ENCODE measurements around the gene AGPAT4.
"Not testable (repeated sequence)": the region's sequence is repeated elsewhere in the genome, so short reads cannot be mapped to it uniquely, and the experiment has no call there.

AGPAT4 gene

GRCh38 chr6:161136655-161137054, 137.2 kb downstream of the AGPAT4 start:
- DNase-seq, result no peak

GRCh38 chr6:161135695-161136591, 137.9 kb downstream of the AGPAT4 start:
- no peak for DNase-seq

- DNase-seq, result no peak
Measured at GRCh38 chr6:161134550-161135298, 139.1 kb downstream of the AGPAT4 start.

GRCh38 chr6:161133963-161134362, 139.9 kb downstream of the AGPAT4 start:
- DNase-seq, result no peak

GRCh38 chr6:161132384-161132783, 141.5 kb downstream of the AGPAT4 start:
- no peak for DNase-seq

GRCh38 chr6:161130967-161131766, 142.7 kb downstream of the AGPAT4 start:
- no peak for DNase-seq

GRCh38 chr6:161130541-161130940, 143.3 kb downstream of the AGPAT4 start:
- no peak for DNase-seq

GRCh38 chr6:161128680-161129196, 145.1 kb downstream of the AGPAT4 start:
- DNase-seq, result no peak

- no peak for DNase-seq
Measured at GRCh38 chr6:161128230-161128629, 145.6 kb downstream of the AGPAT4 start.

- no peak for DNase-seq
Measured at GRCh38 chr6:161127071-161127740, 146.7 kb downstream of the AGPAT4 start.

GRCh38 chr6:161125591-161125990, 148.3 kb downstream of the AGPAT4 start:
- no peak for DNase-seq

- not testable (repeated sequence) for DNase-seq
Measured at GRCh38 chr6:161123319-161123718, 150.5 kb downstream of the AGPAT4 start.

GRCh38 chr6:161117942-161118341, 155.9 kb downstream of the AGPAT4 start:
- no peak for DNase-seq

GRCh38 chr6:161117308-161117707, 156.6 kb downstream of the AGPAT4 start:
- DNase-seq, result no peak

- no peak for DNase-seq
Measured at GRCh38 chr6:161116554-161116953, 157.3 kb downstream of the AGPAT4 start.

- DNase-seq, result no peak
Measured at GRCh38 chr6:161115468-161115867, 158.4 kb downstream of the AGPAT4 start.

- DNase-seq, result no peak
Measured at GRCh38 chr6:161111261-161111660, 162.6 kb downstream of the AGPAT4 start.

- no peak for DNase-seq
Measured at GRCh38 chr6:161110028-161110779, 163.7 kb downstream of the AGPAT4 start.

GRCh38 chr6:161109366-161109765, 164.5 kb downstream of the AGPAT4 start:
- no peak for DNase-seq

GRCh38 chr6:161108916-161109315, 164.9 kb downstream of the AGPAT4 start:
- DNase-seq, result no peak

All from NCI-H146 (cell line).